Measurements from ENCODE around the gene HTR3B.

The HTR3B gene

GRCh38 chr11:113991170-113991569, 86.6 kb downstream of the HTR3B start:
- peak; percentile 1 to 6 for DNase-seq (ENCODE audit: low read depth in 2 of 2)

GRCh38 chr11:113991718-113992458, 87.3 kb downstream of the HTR3B start:
- no peak for DNase-seq (ENCODE audit: low read depth in 2 of 2)

- DNase-seq (ENCODE audit: low read depth in 2 of 2): no peak
Observed at GRCh38 chr11:113992459-113993110, 88.0 kb downstream of the HTR3B start.

- DNase-seq (ENCODE audit: low read depth in 2 of 2): no peak
Observed at GRCh38 chr11:113994077-113994954, 89.7 kb downstream of the HTR3B start.
